H1 (cell line): ENCODE measurements around the gene EGFLAM. TPM values are rescaled to one million over a fixed set of nuclear protein-coding genes. Genes with fewer than 3 reads are reported as not detected.

Experiments
- CHD7 ChIP-seq: fragments of 300-600 bp; sonication (generic); IDR thresholded peaks from 2 replicates; pipeline ENCODE4 v1.7.1; 2012; ENCODE audit warnings: low read length, moderate library complexity, mild to moderate bottlenecking, inconsistent platforms; ENCODE audit not compliant: insufficient replicate concordance
- HDAC2 ChIP-seq, 2 experiments: fragments of 300-600 bp in 1 of 2; sonication (generic) in 1 of 2; IDR thresholded peaks; 2 replicates each; pipeline ENCODE4 v1.6.1; 2011 to 2012; ENCODE audit warnings: low read depth in 2 of 2, low read length in 2 of 2, mild to moderate bottlenecking in 2 of 2, moderate library complexity in 2 of 2, borderline replicate concordance in 1 of 2, inconsistent platforms in 1 of 2
- polyA plus RNA-seq, 7 experiments: library from polyadenylated mRNA; depleted of rRNA in 3 of 7; stranded (reverse) in 5 of 7; unstranded in 2 of 7; fragments of >200 nt in 5 of 7; fragments of 200-250 nt in 2 of 7; gene quantifications; 1 replicate in 5 of 7; 2 replicates in 1 of 7; 4 replicates in 1 of 7; pipeline versions ENCODE4 v1.2.1 to v1.2.3, GENCODE V29; 2011 to 2013; ENCODE audit warnings: missing spikeins in 2 of 7, mixed read lengths in 2 of 7
- total RNA-seq: library from RNA; stranded (reverse); fragmentation: NEBNext Ultra II Directional; extraction: Animal tissue kit (Norgen Biotek cat#: 25700); gene quantifications from 2 replicates; pipeline ENCODE4 v1.2.1, GENCODE V29; 2021

The EGFLAM gene
- total and polyA plus RNA-seq, 2 of the 8 experiments (the other 6 are each of a cell fraction or from before 2014, with no cell fraction given): 0.20 to 0.24 TPM

- TF ChIP-seq CHD7 (no peak), HDAC2 (IDR thresholded peaks at IDR 0.05; ENCODE audit: borderline replicate concordance in 1 of 2, low read depth in 2 of 2, low read length in 2 of 2) (no peak)
Observed at GRCh38 chr5:38373743-38374142, 115.4 kb downstream of the EGFLAM start (continued).
